Right renal cortex interstitium (tissue), 3 donors: Measurements from ENCODE around the gene SENP1. TPM values are rescaled to one million over a fixed set of nuclear protein-coding genes. Genes with fewer than 3 reads are reported as not detected.

ENCODE experiments used
- DNase-seq, 3 donors: peaks; one replicate each; pipeline ENCODE4 v3.0.0-alpha.2; 2013; ENCODE audit warnings: low read depth in 3 of 3, low spot score in 2 of 3
- polyA plus RNA-seq, 3 donors: library from polyadenylated mRNA; unstranded; fragments of 120-200 nt; gene quantifications; one replicate each; pipeline ENCODE4 v1.2.1, GENCODE V29; 2013; ENCODE audit not compliant: insufficient read length in 3 of 3

SENP1 gene
- polyA plus RNA-seq, 3 donors = 27.2 to 29.1 (median 27.7) TPM

DNA sequence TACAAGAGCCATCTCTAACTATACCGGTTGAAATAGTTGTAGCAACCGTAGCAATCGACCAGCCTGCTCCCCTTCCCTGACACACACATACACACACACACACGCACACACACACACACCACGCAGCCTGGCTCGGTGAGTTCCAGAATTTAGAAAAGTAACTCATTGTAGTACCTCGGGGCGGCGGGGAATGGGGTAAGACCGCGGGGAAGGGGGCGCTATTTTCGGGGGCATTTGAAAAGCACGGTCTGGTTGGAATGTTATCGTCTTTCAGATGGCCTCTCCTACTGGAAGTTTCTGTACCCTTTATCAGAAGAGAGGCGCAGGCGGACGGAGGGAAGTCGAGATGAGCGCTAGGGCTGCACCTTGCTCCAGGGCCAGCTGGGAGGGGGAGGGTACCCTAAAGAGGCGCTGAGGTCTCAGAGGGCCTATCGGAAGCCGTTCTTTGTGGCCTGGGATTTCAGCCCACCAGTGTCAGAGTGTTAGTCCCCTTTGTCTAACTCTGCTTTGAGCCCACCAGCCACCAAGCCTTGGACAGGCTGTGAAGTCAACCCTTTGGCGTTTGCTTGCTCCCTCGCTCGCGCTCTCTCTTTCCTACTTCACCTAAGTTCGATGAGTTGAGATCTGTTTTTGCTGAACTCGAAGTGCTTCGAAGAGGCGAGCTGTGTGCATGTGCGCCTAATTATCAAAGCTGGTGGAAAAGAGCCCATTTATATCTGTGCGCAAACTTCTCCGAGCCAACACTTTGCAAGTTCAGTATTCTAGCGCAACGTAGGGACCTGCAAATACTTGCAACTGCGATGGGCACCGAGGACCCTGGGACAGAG, 102.4 kb downstream of the SENP1 start:
- DNase-seq = no peak

DNA sequence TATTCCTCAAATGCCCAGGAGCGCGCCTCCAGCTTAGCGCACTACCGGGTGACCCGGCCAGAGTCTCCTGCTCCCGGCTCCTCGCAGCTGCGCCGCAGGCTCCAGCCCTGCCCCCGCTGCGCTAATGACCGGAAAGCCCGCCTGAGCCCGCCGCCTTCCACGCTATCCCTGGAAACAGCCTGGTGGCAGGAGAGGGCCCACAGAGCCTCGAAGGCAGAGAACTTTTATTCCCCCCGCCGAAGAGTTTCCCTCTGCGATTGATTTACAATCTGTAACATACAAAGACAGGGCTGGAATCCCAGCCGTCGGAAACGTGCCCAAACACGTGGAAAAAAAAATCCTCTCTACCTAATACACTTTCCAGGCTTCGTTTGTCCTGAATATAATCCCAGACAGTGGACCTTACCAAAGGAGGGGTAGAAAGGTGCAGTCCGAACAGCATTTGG, 103.1 kb downstream of the SENP1 start:
- peak in 1 of 3 donors; percentile 32 for DNase-seq

DNA sequence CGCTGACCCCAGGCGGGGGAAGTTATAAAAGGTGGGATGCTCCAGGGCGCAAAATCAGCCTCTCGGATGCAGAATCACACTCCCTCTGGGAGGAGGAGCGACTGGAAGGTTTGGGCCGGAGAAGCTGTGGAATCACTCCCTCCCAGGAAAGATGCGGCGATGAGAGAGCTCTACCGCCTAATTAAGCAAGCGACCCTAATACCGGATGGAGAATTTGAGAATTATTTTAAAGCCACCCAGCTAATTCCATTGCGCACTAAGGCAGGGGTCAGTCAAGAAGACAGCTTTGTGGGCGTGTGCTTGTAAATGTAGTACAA, 103.5 kb downstream of the SENP1 start:
- no peak for DNase-seq

DNA sequence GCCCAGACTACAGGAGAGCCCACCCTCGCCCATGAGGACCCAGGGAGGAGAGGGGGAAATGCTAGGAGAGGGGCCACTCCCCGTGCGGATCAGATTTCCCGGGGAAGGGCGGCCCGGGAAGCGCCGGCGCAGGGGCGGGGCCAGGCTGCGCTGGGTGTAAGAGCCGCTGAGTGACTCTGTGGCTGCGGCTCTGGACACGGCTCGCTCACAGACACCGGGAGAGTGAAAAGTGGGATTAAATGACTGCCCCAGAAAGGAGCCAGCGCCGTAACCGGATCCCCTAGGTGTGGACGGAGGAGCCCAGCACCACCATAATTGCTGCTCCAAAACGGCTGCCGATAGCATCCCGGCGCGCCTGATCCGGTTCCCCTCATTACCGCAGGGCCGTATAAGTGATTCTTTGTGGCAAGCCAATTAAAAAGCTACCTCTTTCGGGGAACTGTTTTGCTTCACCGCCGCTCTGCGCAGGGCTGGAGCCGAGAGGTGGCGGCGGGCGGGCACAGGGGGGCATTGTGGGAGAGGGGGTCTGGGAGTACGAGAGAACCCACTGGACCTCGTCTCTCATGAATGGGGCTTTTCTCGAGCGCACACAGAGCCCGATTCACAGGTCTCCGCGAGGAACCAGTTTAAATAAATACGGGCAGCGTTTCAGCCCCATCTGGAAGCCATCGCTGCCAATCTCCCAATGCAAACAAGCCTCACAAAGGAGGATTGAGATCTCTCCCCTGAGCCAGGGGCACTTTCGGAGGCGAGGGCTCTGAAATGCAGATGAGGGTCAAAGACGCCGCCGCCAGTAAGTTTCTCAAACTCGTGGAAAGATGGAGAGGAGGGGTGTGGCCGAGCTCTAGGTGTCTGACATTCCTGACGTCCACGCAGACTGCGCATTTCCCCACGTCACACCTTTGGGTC, 104.1 kb downstream of the SENP1 start:
- DNase-seq = peak in 1 of 3 donors; percentile 43

DNA sequence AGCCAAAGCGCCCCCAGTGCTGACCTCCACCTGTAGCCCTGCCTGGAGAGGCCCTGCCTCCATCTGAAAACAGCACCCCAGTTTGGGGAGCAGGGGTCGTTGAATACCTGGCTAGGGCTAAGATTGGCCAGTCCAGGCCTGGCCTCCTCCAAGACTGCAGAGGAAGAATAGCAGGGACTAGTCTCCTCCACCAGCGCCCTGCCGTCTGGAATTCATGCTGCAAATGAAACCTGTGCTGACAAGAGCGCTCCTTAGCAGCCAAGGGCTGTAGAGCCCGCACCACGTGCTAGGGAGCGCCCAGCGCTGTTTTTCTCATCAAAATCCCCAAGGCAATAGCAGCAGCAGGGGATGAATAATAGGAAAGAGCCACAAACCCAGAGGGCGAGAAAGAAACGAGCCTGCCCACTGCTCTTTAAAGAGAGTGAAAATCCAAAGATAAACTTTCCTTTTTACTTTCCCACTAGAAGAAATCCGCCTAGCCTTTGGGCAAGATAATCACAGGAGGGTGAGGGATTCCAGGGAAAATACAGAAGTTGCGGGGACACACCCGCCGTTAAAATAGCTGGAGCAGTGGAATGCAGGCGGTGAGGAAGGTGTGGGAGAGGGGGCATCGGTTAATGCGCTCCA, 104.9 kb downstream of the SENP1 start:
- DNase-seq = peak in 1 of 3 donors; percentile 35

DNA sequence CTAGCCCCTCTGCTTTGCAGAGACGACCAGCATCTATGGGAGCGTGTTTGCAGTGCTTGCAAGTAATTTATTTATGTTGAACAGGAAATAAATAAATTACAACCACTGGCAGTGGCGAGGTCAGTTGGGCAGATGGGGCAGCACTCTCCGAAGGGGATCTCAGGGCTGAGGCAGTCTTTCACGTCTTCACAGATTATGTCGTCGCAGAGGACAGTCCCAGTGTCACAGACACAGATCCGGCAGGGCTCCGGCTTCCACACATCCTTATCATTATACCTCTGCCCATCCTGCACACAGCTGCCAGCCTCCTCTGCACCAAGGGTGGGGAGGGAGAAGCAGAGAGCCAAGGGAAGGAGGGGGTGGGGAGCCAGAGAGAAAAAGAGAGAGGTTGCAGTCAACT, 106.1 kb downstream of the SENP1 start:
- no peak for DNase-seq

DNA sequence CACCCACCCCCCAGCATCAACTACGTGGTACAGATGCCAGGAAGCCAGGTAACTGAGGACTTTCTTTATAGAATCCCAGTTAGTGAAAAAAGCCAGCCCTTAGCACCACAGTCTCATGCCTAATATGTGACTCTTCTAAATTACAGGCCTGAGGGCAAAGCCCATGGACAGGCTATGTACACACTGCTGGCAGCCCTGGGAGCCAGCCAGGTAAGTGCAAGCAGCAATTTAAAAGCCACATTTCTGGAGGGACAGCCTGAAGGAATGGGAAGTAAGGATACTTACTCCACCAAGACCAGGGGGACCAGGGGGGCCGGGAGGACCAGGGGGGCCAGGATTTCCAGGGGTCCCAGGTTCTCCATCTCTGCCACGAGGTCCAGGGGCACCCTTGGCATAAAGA, 108.6 kb downstream of the SENP1 start:
- DNase-seq = no peak

DNA sequence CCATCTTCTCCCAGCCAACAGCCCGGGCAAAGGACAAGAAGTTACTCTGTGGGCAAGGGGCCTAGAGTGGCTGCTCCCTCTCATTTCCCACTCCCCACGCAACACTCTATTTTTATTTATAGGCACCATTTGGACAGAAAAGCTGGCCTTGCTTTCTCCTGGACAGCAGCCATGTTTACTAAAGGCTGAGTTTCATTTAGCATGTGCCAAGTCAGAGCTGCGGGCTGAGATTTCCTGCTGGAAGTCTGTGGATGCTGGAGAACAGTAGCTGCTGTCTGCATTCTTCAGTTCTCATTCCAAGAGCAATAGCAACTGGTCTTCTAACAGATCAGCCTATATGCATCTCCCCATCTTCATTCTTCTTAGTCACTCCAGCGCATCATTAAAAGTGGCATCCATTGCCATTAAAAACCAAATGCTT, 109.9 kb downstream of the SENP1 start:
- peak in 2 of 3 donors; percentile 36 to 39 for DNase-seq

DNA sequence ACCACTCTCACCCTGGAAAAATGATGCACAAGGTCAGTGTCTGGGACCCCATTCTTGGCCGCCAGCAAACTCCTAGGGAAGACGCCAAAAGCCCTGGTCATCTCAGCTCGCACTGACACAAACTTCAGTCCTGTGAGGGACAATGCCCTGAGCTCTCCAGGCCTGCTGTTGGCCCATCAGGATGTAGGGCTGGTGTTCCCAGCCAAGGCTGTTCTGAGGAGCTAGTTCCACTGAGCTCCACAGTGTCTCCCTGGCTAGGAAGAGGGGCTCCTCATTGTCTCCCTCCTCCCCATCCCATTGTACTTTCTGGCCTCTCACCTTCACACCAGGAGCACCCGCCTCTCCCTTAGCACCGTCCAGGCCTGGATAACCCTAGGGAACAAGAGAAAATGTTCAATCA, 112.4 kb downstream of the SENP1 start:
- no peak for DNase-seq

Other genes starting within 250 kb of the SENP1 start
- 1 to 10 TPM; 3.7 to 4.3 (median 4.3) TPM for gene VDR, start 201.1 kb downstream of the SENP1 start, polyA plus RNA-seq
- gene TMEM106C, start 142.5 kb downstream of the SENP1 start, polyA plus RNA-seq = 100 to 1,000 TPM; 131 to 146 (median 136) TPM
- 10 to 100 TPM; 30.9 to 43.8 (median 34.9) TPM for gene COL2A1, start 101.6 kb downstream of the SENP1 start, polyA plus RNA-seq
- 100 to 1,000 TPM; 106 to 114 (median 111) TPM for gene PFKM, start 13.3 kb upstream of the SENP1 start, polyA plus RNA-seq
- 10 to 100 TPM; 40.6 to 41.7 (median 41.0) TPM for gene ASB8, start 51.4 kb upstream of the SENP1 start, polyA plus RNA-seq
- under 1 TPM; 0.24 to 0.57 (median 0.31) TPM for gene CCDC184, start 77.6 kb upstream of the SENP1 start, polyA plus RNA-seq
- gene OR10AD1, start 97.2 kb upstream of the SENP1 start, polyA plus RNA-seq = under 1 TPM; 0.10 to 0.40 (median 0.36) TPM
- 10 to 100 TPM; 24.2 to 26.5 (median 25.9) TPM for gene ZNF641, start 244.8 kb upstream of the SENP1 start, polyA plus RNA-seq